ENCODE data around the gene TBATA.

Gene TBATA

GRCh38 chr10:70758757-70759514 lies 26.2 kb downstream of the TBATA start:
- H3K4me3 Mint-ChIP-seq: no peak overlapping the region
- peak; percentile 66 for ATAC-seq (replicated peaks)
- no peaks in the 10 kb centered on the region for H3K36me3 Mint-ChIP-seq (ENCODE audit: insufficient read depth)
- H3K9me3 Mint-ChIP-seq: no peaks in the 10 kb centered on the region
- H3K27me3 Mint-ChIP-seq: no peaks in the 10 kb centered on the region
- peak overlapping the region in 1 of 2 donors; percentile 14 for H3K27ac Mint-ChIP-seq
- DNase-seq: peak; percentile 60 to 69 (median 68)
- peaks cover 7 to 8% of the 10 kb centered on the region in 2 donors for H3K4me1 Mint-ChIP-seq (ENCODE audit: low read depth in 2 of 2)

- ATAC-seq (replicated peaks) (no peak), DNase-seq (no peak)
- H3K4me1 Mint-ChIP-seq (ENCODE audit: low read depth in 2 of 2): peaks cover 8 to 10% of the 10 kb centered on the region in 2 donors
- H3K27me3 Mint-ChIP-seq: no peaks in the 10 kb centered on the region
- H3K27ac Mint-ChIP-seq: no peak overlapping the region
- no peaks in the 10 kb centered on the region for H3K9me3 Mint-ChIP-seq
- H3K36me3 Mint-ChIP-seq (ENCODE audit: insufficient read depth): no peaks in the 10 kb centered on the region
- H3K4me3 Mint-ChIP-seq: no peak overlapping the region
These were observed 27.3 kb downstream of the TBATA start for GRCh38 chr10:70757856-70758255.

GRCh38 chr10:70756700-70757360 lies 28.3 kb downstream of the TBATA start:
- H3K27me3 Mint-ChIP-seq: no peaks in the 10 kb centered on the region
- H3K36me3 Mint-ChIP-seq (ENCODE audit: insufficient read depth): no peaks in the 10 kb centered on the region
- ATAC-seq (replicated peaks) (no peak), DNase-seq (no peak)
- H3K4me3 Mint-ChIP-seq: no peak overlapping the region
- peaks cover 8 to 11% of the 10 kb centered on the region in 2 donors for H3K4me1 Mint-ChIP-seq (ENCODE audit: low read depth in 2 of 2)
- no peak overlapping the region for H3K27ac Mint-ChIP-seq
- no peaks in the 10 kb centered on the region for H3K9me3 Mint-ChIP-seq

GRCh38 chr10:70753841-70754621 lies 31.1 kb downstream of the TBATA start:
- Mint-ChIP-seq H3K27ac (no peak overlapping the region), H3K27me3 (no peaks in the 10 kb centered on the region), H3K4me3 (no peak overlapping the region), H3K36me3 (ENCODE audit: insufficient read depth) (no peaks in the 10 kb centered on the region), H3K4me1 (ENCODE audit: low read depth in 2 of 2) (peaks cover 5 to 9% of the 10 kb centered on the region in 2 donors), H3K9me3 (no peaks in the 10 kb centered on the region)
- ATAC-seq (replicated peaks) (no peak), DNase-seq (no peak)

- peaks cover 0 to 3% of the 10 kb centered on the region in 2 donors for H3K4me1 Mint-ChIP-seq (ENCODE audit: low read depth in 2 of 2)
- no peak overlapping the region for H3K4me3 Mint-ChIP-seq
- no peaks in the 10 kb centered on the region for H3K27me3 Mint-ChIP-seq
- H3K36me3 Mint-ChIP-seq (ENCODE audit: insufficient read depth): no peaks in the 10 kb centered on the region
- H3K9me3 Mint-ChIP-seq: no peaks in the 10 kb centered on the region
- no peak for ATAC-seq (replicated peaks)
- H3K27ac Mint-ChIP-seq: no peak overlapping the region
- no peak for DNase-seq
These were observed 32.0 kb downstream of the TBATA start for GRCh38 chr10:70753026-70753663.

- Mint-ChIP-seq H3K36me3 (ENCODE audit: insufficient read depth) (no peaks in the 10 kb centered on the region), H3K4me1 (ENCODE audit: low read depth in 2 of 2) (peaks cover 0 to 3% of the 10 kb centered on the region in 2 donors)
These were observed 32.6 kb downstream of the TBATA start for GRCh38 chr10:70752571-70752970.

GRCh38 chr10:70751991-70752390 lies 33.2 kb downstream of the TBATA start:
- no peaks in the 10 kb centered on the region for H3K36me3 Mint-ChIP-seq (ENCODE audit: insufficient read depth)
- H3K9me3 Mint-ChIP-seq: no peaks in the 10 kb centered on the region

More at GRCh38 chr10:70752571-70752970, 32.6 kb downstream of the TBATA start:
- no peak for ATAC-seq (replicated peaks)
- no peak overlapping the region for H3K27ac Mint-ChIP-seq
- no peak overlapping the region for H3K4me3 Mint-ChIP-seq
- H3K9me3 Mint-ChIP-seq: no peaks in the 10 kb centered on the region
- H3K27me3 Mint-ChIP-seq: no peaks in the 10 kb centered on the region
- no peak for DNase-seq

GRCh38 chr10:70751356-70751755 lies 33.8 kb downstream of the TBATA start:
- peak overlapping the region in 1 of 2 donors; percentile 49 for H3K27ac Mint-ChIP-seq

More at GRCh38 chr10:70751991-70752390, 33.2 kb downstream of the TBATA start:
- no peak overlapping the region for H3K4me3 Mint-ChIP-seq
- no peaks in the 10 kb centered on the region for H3K27me3 Mint-ChIP-seq
- peaks cover 0 to 3% of the 10 kb centered on the region in 2 donors for H3K4me1 Mint-ChIP-seq (ENCODE audit: low read depth in 2 of 2)
- ATAC-seq (replicated peaks) (no peak), DNase-seq (no peak)
- H3K27ac Mint-ChIP-seq: peak overlapping the region in 1 of 2 donors; percentile 49

GRCh38 chr10:70750156-70750703 lies 34.9 kb downstream of the TBATA start:
- H3K4me3 Mint-ChIP-seq: no peak overlapping the region
- peaks cover under 1 to 3% of the 10 kb centered on the region in 2 donors for H3K4me1 Mint-ChIP-seq (ENCODE audit: low read depth in 2 of 2)

More at GRCh38 chr10:70751356-70751755, 33.8 kb downstream of the TBATA start:
- ATAC-seq (replicated peaks) (no peak), DNase-seq (no peak)
- Mint-ChIP-seq H3K36me3 (ENCODE audit: insufficient read depth) (no peaks in the 10 kb centered on the region), H3K27me3 (no peaks in the 10 kb centered on the region), H3K4me1 (ENCODE audit: low read depth in 2 of 2) (peaks cover 0 to 3% of the 10 kb centered on the region in 2 donors), H3K4me3 (no peak overlapping the region), H3K9me3 (no peaks in the 10 kb centered on the region)

GRCh38 chr10:70749756-70750155 lies 35.4 kb downstream of the TBATA start:
- Mint-ChIP-seq H3K4me1 (ENCODE audit: low read depth in 2 of 2) (peaks cover 3% of the 10 kb centered on the region in 2 donors), H3K4me3 (no peak overlapping the region), H3K27me3 (no peaks in the 10 kb centered on the region), H3K36me3 (ENCODE audit: insufficient read depth) (no peaks in the 10 kb centered on the region), H3K9me3 (no peaks in the 10 kb centered on the region), H3K27ac (no peak overlapping the region)
- no peak for DNase-seq
- ATAC-seq (replicated peaks): no peak

More at GRCh38 chr10:70750156-70750703, 34.9 kb downstream of the TBATA start:
- no peak for ATAC-seq (replicated peaks)
- H3K36me3 Mint-ChIP-seq (ENCODE audit: insufficient read depth): no peaks in the 10 kb centered on the region
- DNase-seq: no peak
- H3K27ac Mint-ChIP-seq: no peak overlapping the region
- H3K9me3 Mint-ChIP-seq: no peaks in the 10 kb centered on the region
- no peaks in the 10 kb centered on the region for H3K27me3 Mint-ChIP-seq

GRCh38 chr10:70748801-70749573 lies 36.2 kb downstream of the TBATA start:
- Mint-ChIP-seq H3K27ac (no peak overlapping the region), H3K9me3 (no peaks in the 10 kb centered on the region), H3K27me3 (no peaks in the 10 kb centered on the region), H3K4me3 (no peak overlapping the region), H3K36me3 (ENCODE audit: insufficient read depth) (no peaks in the 10 kb centered on the region), H3K4me1 (ENCODE audit: low read depth in 2 of 2) (peaks cover 3 to 6% of the 10 kb centered on the region in 2 donors)
- DNase-seq: no peak
- no peak for ATAC-seq (replicated peaks)

- Mint-ChIP-seq H3K9me3 (no peaks in the 10 kb centered on the region), H3K4me3 (no peak overlapping the region), H3K27ac (peak overlapping the region in 1 of 2 donors; percentile 35), H3K36me3 (ENCODE audit: insufficient read depth) (no peaks in the 10 kb centered on the region), H3K27me3 (no peaks in the 10 kb centered on the region), H3K4me1 (ENCODE audit: low read depth in 2 of 2) (peaks cover 3 to 6% of the 10 kb centered on the region in 2 donors)
- DNase-seq (no peak), ATAC-seq (replicated peaks) (no peak)
These were observed 36.9 kb downstream of the TBATA start for GRCh38 chr10:70748305-70748704.
